ENCODE data around the gene ADAMTS14.

- TF ChIP-seq CTCF (IDR thresholded peaks at IDR 0.05) = no peak
- no peak for TF ChIP-seq POLR2A (IDR thresholded peaks at IDR 0.05)
These were observed 93.7 kb downstream of the ADAMTS14 start for GRCh38 chr10:70765794-70766594.

Measured in adrenal gland (tissue), 5 donors.